GM21737 (cell line): ENCODE data around the gene AKIP1.
"Not testable (repeated sequence)": the region's sequence is repeated elsewhere in the genome, so short reads cannot be mapped to it uniquely, and the experiment has no call there.

Experiments used
- ATAC-seq: cut with Tn5 transposase; IDR thresholded peaks from one replicate; pipeline ENCODE4 v1.9.1; 2021; ENCODE audit warnings: mild to moderate bottlenecking, moderate library complexity; ENCODE audit not compliant: unreplicated experiment

Gene AKIP1

GRCh38 chr11:8914661-8915018 is 3.7 kb downstream of the AKIP1 start:
- no peak for ATAC-seq

- no peak for ATAC-seq
These were observed 6.3 kb downstream of the AKIP1 start for GRCh38 chr11:8917157-8917825.

- ATAC-seq: no peak
These were observed 11.7 kb downstream of the AKIP1 start for GRCh38 chr11:8922691-8923090.

GRCh38 chr11:8925711-8926110 is 14.7 kb downstream of the AKIP1 start:
- no peak for ATAC-seq

GRCh38 chr11:8926236-8926635 is 15.2 kb downstream of the AKIP1 start:
- no peak for ATAC-seq

- ATAC-seq: no peak
These were observed 16.2 kb downstream of the AKIP1 start for GRCh38 chr11:8927233-8927632.

DNA sequence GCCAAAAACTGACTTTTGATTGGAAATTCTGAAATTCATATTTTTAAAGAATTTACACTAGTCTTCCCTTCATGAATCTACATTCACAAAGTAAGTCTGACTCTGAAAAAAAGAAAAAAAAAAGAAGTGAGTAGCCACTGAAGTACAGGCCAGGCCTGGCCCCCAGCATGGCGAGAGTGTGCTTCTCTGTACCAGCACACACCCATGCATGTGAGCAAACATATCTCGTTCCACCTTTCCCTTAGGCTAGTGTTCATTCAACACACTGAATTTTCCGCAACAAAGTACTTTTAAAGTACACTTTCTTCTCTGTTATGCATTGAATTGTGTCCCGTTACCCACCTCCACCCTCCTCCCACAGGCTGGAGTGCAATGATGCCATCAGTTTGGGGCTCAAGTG is 17.2 kb downstream of the AKIP1 start:
- ATAC-seq: no peak

DNA sequence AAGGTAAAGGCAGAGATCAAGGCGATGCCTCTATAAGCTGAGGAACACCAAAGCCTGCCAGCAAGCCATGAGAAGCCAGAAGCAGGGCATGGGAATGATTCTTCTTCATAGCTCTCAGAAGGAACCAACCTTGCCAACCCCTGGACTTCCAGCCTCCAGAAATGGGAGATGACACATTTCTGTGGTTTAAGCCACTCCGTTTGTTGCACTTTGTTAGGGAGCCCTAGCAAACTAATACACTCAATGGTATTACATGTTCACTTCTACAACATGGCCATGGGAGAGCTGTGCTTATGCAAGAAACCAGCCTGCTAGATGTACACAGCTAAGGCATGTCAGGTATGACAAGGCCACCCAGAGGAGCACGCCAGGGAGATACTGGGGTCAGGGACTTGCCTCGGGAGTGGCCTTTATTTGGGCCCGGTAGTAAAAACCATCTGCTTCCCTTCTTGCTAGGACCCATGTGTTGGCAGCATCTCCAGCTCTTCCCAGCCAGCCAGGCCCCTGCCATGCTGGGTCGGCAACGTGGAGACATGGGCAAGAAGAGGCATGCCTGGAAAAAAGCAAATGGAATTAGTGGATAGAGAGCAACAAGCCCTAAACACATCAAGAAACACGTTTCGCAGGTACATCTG is 18.1 kb downstream of the AKIP1 start:
- no peak for ATAC-seq

DNA sequence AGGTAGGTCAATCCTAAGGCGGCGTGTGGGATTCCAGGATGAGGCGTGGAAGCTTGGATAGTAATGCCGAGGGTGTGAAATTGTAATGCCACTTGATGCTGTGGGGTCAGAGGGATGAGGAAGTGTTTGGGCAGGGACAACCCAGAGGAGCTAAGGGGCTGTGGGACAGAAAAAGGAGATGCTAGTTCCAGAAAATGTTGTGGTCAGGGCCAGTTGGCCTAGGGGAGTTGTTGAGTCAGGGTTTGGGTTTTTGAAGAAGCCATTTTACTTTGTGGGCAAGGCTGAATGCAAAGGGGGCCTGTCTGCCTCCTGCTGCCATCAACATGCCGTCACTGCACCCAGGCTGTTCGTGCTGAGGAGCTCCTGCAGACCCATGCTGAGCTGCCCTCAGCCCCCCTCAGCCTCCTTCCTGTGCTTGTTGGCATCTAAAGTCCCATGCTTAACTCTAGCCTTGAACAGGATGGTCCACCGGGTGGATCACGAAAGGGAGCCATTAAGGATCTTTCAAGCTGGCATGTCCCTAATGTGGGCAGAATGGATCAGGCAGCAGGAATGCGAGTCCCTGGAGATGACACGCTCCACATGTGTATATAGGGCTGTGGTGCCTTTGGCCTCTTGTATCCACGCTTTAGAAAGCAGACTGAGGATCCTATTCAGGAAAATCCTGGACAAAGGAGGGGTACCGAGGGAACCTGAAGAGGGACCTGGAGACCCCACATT is 19.6 kb downstream of the AKIP1 start:
- no peak for ATAC-seq

- no peak for ATAC-seq
These were observed 21.7 kb downstream of the AKIP1 start, which contains the start of gene C11orf16 for GRCh38 chr11:8932564-8933180. TSS of gene C11orf16 (minus strand) at chr11:8932947. CDS start at chr11:8932308, 639 bp downstream.

GRCh38 chr11:8933931-8934330 is 22.9 kb downstream of the AKIP1 start:
- no peak for ATAC-seq

DNA sequence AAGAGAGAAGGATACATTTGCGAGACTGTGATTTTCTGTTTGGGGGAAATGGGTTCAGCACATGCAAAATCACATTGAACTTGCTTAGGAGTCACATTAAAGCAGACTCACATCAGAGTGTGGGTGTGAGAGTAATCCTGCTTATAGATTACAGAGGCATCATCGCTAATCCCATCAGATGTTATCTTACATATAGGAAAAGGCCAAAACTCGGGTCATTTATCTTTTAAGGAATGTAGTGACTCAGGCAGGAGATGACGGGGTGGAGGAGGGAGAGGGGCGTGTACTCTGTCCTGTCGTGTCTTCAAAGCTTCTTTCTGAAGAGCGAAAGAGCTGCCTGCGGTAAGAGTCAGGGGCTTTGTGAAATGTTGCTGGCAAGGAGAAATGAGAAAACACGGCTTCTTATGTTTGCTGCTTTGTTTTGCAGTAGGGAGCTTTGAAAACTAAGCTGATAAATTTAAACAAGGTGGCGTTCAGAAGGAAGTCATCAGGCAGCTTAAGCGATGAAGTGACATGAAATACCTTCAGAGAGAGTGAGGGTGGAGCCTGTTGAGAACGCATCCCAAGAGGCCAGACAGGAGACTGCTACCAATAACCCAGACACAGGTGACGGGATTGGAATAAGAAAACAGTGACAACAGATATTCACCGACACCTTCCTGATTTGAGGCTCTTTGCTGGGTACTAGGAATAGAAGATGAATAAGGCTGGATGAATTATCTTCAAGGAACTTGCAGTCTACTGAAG is 23.9 kb downstream of the AKIP1 start:
- no peak for ATAC-seq

GRCh38 chr11:8935789-8936188 is 24.8 kb downstream of the AKIP1 start:
- ATAC-seq: not testable (repeated sequence)

GRCh38 chr11:8937159-8937558 is 26.2 kb downstream of the AKIP1 start:
- ATAC-seq: no peak

- no peak for ATAC-seq
These were observed 26.7 kb downstream of the AKIP1 start for GRCh38 chr11:8937659-8938058.

GRCh38 chr11:8941341-8942103 is 30.5 kb downstream of the AKIP1 start:
- ATAC-seq: no peak

- no peak for ATAC-seq
These were observed 31.6 kb downstream of the AKIP1 start, which contains the start of gene ASCL3 for GRCh38 chr11:8942518-8943066. TSS of gene ASCL3 (minus strand) at chr11:8943016. CDS start at chr11:8938161, 4,855 bp downstream.

DNA sequence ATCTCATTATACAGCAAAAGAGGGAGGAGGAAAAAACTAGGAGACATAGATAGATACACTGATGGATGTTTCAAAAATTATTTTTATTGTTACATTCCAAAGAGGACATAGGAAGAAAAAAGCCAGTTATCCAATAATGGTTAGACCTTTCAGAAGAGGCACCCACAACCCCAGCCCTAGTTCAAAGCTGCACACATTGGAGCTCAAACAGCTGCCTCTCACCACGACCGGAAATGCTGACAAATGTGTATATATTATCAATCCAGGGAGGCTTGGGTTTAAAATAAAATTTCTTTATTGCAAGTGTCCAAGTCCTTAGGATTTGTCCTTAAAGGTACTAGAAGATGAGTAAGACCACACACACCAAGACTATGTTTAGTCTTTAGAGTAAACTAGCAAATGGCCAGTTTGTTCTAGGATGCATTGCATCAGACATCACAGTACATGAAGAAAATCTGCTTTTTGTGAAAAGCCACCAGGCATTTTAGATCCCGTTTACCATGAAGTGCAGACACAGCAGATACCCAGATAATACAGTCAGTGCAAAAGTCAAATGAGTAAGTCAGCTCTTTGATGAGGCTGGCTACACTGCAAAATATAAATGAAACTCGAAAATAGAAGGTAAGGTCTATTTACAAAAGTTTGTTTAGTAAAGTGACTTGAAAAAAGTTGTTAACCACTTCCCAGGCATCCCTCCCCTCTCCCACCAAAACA is 36.4 kb downstream of the AKIP1 start:
- ATAC-seq: no peak

DNA sequence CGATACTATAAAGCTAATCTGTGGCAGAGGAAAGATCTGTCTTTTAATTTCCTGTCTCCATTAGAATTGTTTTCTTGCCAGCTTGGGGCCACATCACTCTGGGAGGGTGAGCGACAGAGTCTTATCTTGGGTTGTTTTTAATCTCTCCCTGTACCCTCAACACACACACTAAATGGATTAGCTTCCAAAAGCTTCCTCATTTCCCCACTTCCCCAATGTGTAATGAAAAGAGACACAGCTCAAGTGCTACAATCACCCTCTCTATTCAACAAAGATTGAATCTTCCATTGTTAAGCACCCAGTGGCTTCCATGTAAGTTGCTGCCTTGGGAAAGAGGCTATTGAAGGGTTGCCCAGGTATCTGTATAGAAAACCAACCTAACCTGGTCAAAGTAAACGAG is 37.9 kb downstream of the AKIP1 start:
- ATAC-seq: no peak
